ENCODE data around the gene NPHS1.

- TF ChIP-seq CTCF (conservative IDR thresholded peaks at IDR 0.05; ENCODE audit: low read length) (no peak), EZH2phosphoT487 (IDR thresholded peaks at IDR 0.05; ENCODE audit: borderline replicate concordance) (no peak)
Measured at GRCh38 chr19:35883882-35884281, 31.6 kb upstream of the NPHS1 start.

Data from Loucy (cell line).